GM20431 (cell line): Measurements from ENCODE around the gene B4GALNT4.
"Not testable (repeated sequence)": the region's sequence is repeated elsewhere in the genome, so short reads cannot be mapped to it uniquely, and the experiment has no call there.

Source experiments
- in situ Hi-C: fragments of 300-500 bp; cut with MseI, MboI; formaldehyde crosslinking; loops from one replicate; pipeline ENCODE4 v1.15.0; 2020; ENCODE audit warnings: low sequenced_read_pairs; ENCODE audit not compliant: unreplicated experiment

Gene B4GALNT4

GRCh38 chr11:369336-370018 is at the start of gene B4GALNT4:
B4GALNT4 (plus strand) TSS chr11:369499; CDS start chr11:369804, 305 bp downstream.
- in situ Hi-C loops: no loop called here

- in situ Hi-C loops: not testable (repeated sequence)
Measured at GRCh38 chr11:319888-320273, 49.4 kb upstream of the B4GALNT4 start.

GRCh38 chr11:324156-324555 is 45.1 kb upstream of the B4GALNT4 start:
- in situ Hi-C loops: no loop called here

GRCh38 chr11:324593-325517 is 44.4 kb upstream of the B4GALNT4 start:
- in situ Hi-C loops: not testable (repeated sequence)

GRCh38 chr11:325796-326591 is 43.3 kb upstream of the B4GALNT4 start:
- in situ Hi-C loops: no loop called here

- in situ Hi-C loops: no loop called here
Measured at GRCh38 chr11:326592-326841, 42.8 kb upstream of the B4GALNT4 start.

- in situ Hi-C loops: no loop called here
Measured at GRCh38 chr11:326842-327580, 42.3 kb upstream of the B4GALNT4 start.

- in situ Hi-C loops: no loop called here
Measured at GRCh38 chr11:327581-327923, 41.7 kb upstream of the B4GALNT4 start.

- in situ Hi-C loops: no loop called here
Measured at GRCh38 chr11:328012-328411, 41.3 kb upstream of the B4GALNT4 start.

- in situ Hi-C loops: not testable (repeated sequence)
Measured at GRCh38 chr11:328516-329100, 40.7 kb upstream of the B4GALNT4 start.

GRCh38 chr11:329886-330253 is 39.4 kb upstream of the B4GALNT4 start:
- in situ Hi-C loops: no loop called here

- in situ Hi-C loops: no loop called here
Measured at GRCh38 chr11:330307-330693, 39.0 kb upstream of the B4GALNT4 start.

- in situ Hi-C loops: no loop called here
Measured at GRCh38 chr11:330694-331357, 38.5 kb upstream of the B4GALNT4 start.

- in situ Hi-C loops: no loop called here
Measured at GRCh38 chr11:331358-332060, 37.8 kb upstream of the B4GALNT4 start.

- in situ Hi-C loops: no loop called here
Measured at GRCh38 chr11:332651-333480, 36.4 kb upstream of the B4GALNT4 start.

- in situ Hi-C loops: not testable (repeated sequence)
Measured at GRCh38 chr11:333616-334263, 35.6 kb upstream of the B4GALNT4 start.

- in situ Hi-C loops: no loop called here
Measured at GRCh38 chr11:334264-334994, 34.9 kb upstream of the B4GALNT4 start.
